Measurements from ENCODE around the gene MYH7B. TPM values are rescaled to one million over a fixed set of nuclear protein-coding genes. Genes with fewer than 3 reads are reported as not detected.

The MYH7B gene
- total RNA-seq, 4 donors from 2014 or later = 0.07 to 0.78 (median 0.16) TPM

DNA sequence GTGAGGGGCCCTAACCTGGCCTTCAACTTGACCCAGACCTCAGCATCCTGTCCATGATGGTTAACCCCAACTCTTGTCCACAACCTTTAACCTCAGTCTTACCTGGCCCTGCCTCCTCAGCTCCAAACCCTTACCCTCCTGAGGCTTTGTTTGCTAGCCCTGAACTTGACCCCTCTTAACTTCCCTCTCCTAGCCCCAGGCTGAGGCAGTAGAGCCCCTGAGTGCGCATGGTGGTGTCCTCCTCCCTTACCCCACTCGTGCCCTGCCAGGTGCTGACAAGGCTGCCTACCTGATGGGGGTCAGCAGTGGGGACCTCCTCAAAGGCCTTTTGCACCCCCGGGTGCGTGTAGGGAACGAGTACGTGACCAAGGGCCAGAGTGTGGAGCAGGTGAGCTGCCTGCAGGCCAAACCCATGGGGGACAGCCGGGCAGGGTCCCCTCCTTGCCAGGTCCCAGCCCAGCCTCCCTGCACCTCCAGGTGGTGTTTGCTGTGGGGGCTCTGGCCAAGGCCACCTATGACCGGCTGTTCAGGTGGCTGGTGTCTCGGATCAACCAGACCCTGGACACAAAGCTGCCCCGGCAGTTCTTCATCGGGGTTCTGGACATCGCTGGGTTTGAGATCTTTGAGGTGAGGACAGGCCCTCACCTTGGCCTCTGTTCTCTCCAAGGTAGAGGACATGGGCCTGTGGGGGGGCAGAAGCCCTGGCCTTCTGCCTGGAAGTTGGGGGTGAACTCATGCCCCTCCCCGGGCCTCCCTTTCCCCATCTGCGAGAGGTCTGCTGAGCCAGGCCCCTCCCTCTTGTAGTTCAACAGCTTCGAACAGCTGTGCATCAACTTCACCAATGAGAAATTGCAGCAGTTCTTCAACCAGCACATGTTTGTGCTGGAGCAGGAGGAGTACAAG is 31.9 kb downstream of the MYH7B start:
- 55% methylated on average over 2 of the region's 15 CpGs; no CpG with 5 or more reads in 1 of the 2 donors for WGBS, 2 donors (ENCODE audit: low coverage in 1 of 2)
- TF ChIP-seq, protein P1, sequence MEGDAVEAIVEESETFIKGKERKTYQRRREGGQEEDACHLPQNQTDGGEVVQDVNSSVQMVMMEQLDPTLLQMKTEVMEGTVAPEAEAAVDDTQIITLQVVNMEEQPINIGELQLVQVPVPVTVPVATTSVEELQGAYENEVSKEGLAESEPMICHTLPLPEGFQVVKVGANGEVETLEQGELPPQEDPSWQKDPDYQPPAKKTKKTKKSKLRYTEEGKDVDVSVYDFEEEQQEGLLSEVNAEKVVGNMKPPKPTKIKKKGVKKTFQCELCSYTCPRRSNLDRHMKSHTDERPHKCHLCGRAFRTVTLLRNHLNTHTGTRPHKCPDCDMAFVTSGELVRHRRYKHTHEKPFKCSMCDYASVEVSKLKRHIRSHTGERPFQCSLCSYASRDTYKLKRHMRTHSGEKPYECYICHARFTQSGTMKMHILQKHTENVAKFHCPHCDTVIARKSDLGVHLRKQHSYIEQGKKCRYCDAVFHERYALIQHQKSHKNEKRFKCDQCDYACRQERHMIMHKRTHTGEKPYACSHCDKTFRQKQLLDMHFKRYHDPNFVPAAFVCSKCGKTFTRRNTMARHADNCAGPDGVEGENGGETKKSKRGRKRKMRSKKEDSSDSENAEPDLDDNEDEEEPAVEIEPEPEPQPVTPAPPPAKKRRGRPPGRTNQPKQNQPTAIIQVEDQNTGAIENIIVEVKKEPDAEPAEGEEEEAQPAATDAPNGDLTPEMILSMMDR (IDR thresholded peaks at IDR 0.05) = no peak
- TF ChIP-seq EP300 (IDR thresholded peaks at IDR 0.05) = no peak
- no peak for TF ChIP-seq POLR2A (IDR thresholded peaks at IDR 0.05)
- no peak for TF ChIP-seq POLR2AphosphoS5 (IDR thresholded peaks at IDR 0.05)
- no peak overlapping the region for H3K4me3 ChIP-seq
- no peaks in the 10 kb centered on the region for H3K9me3 ChIP-seq
- ATAC-seq = no peak
- peaks cover 0 to 5% of the 10 kb centered on the region in 2 donors for H3K36me3 ChIP-seq
- H3K27ac ChIP-seq = no peak overlapping the region
- H3K27me3 ChIP-seq = peaks cover 39% of the 10 kb centered on the region
- peaks cover 0 to 19% (median 0%) of the 10 kb centered on the region in 3 donors for H3K4me1 ChIP-seq

DNA sequence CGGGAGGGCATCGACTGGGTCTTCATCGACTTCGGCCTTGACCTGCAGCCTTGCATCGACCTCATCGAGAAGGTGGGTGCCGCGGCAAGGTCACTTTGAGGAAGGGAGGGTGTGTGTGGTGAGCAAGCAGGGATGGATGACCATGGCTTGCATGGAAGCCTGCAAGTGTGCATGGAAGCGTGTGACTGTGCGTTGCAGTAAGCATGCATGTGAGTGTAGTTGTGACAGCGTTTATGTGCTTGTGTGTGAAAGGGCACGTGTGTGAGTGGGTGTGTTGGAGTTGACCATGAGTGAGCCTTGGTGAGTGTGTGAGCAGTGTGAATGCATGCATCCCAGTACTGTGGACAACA is 32.5 kb downstream of the MYH7B start:
- peaks cover 0 to 19% (median 0%) of the 10 kb centered on the region in 3 donors for H3K4me1 ChIP-seq
- no peaks in the 10 kb centered on the region for H3K9me3 ChIP-seq
- TF ChIP-seq EP300 (IDR thresholded peaks at IDR 0.05) = no peak
- TF ChIP-seq, protein P1 (IDR thresholded peaks at IDR 0.05) = no peak
- TF ChIP-seq POLR2AphosphoS5 (IDR thresholded peaks at IDR 0.05) = no peak
- no peak for TF ChIP-seq POLR2A (IDR thresholded peaks at IDR 0.05)
- no peak for ATAC-seq
- H3K36me3 ChIP-seq = peaks cover 0 to 11% of the 10 kb centered on the region in 2 donors
- H3K27me3 ChIP-seq = peaks cover 32% of the 10 kb centered on the region
- no peak overlapping the region for H3K27ac ChIP-seq
- WGBS, 2 donors (ENCODE audit: low coverage in 1 of 2) = 78 to 81% methylated on average over 4 to 7 of the region's 12 CpGs
- no peak overlapping the region for H3K4me3 ChIP-seq

DNA sequence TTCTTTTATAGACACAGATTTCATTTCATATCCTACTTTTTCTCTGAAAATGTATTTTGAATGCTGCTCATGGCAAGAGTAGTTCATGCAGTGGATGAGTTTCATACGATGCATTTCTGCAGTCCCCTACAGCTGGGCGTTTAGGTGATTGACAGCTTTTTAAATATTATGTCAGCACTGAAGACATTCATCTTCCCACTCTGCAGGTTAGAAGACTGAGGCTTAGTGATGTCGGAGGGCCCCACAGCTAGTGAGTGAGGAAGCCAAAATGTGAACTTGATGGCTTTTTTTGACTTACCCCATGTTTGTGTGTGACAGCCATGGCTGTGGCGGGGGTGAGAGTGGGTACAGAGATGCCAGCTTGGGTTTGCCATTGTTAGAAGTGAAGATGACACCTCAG is 33.5 kb downstream of the MYH7B start:
- Histone ChIP-seq H3K4me1 (peaks cover 0 to 12% (median 0%) of the 10 kb centered on the region in 3 donors), H3K9me3 (no peaks in the 10 kb centered on the region), H3K27me3 (peaks cover 23% of the 10 kb centered on the region), H3K4me3 (no peak overlapping the region), H3K36me3 (peaks cover 0 to 21% of the 10 kb centered on the region in 2 donors), H3K27ac (no peak overlapping the region)
- ATAC-seq = no peak
- TF ChIP-seq, protein P1 (IDR thresholded peaks at IDR 0.05) = no peak
- no peak for TF ChIP-seq POLR2AphosphoS5 (IDR thresholded peaks at IDR 0.05)
- no peak for TF ChIP-seq POLR2A (IDR thresholded peaks at IDR 0.05)
- no peak for TF ChIP-seq EP300 (IDR thresholded peaks at IDR 0.05)
- WGBS, 2 donors (ENCODE audit: low coverage in 1 of 2) = 77% methylated on average over 4 of the region's 4 CpGs; no CpG with 5 or more reads in 1 of the 2 donors

DNA sequence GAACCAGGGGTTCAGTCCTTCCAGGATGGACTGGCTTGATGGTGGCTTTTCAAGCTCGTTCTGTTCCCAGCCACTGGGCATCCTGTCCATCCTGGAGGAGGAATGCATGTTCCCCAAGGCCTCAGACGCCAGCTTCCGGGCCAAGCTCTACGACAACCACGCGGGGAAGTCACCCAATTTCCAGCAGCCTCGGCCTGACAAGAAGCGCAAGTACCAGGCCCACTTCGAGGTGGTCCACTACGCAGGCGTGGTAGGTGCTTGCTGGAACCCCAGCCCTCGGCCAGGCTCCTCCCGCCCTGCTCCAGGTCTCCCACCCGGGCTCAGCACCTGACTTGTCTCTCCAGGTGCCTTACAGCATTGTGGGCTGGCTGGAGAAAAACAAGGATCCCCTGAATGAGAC is 34.0 kb downstream of the MYH7B start:
- TF ChIP-seq EP300 (IDR thresholded peaks at IDR 0.05) (no peak), POLR2AphosphoS5 (IDR thresholded peaks at IDR 0.05) (no peak), POLR2A (IDR thresholded peaks at IDR 0.05) (no peak)
- TF ChIP-seq, protein P1 (IDR thresholded peaks at IDR 0.05) = no peak
- Histone ChIP-seq H3K9me3 (no peaks in the 10 kb centered on the region), H3K27me3 (peaks cover 17% of the 10 kb centered on the region), H3K4me3 (no peak overlapping the region), H3K27ac (no peak overlapping the region), H3K36me3 (peaks cover 0 to 26% of the 10 kb centered on the region in 2 donors), H3K4me1 (peaks cover 0 to 12% (median 0%) of the 10 kb centered on the region in 3 donors)
- WGBS, 2 donors (ENCODE audit: low coverage in 1 of 2) = no CpG with 5 or more reads among the region's 14 CpGs
- ATAC-seq = no peak

Data from gastroesophageal sphincter (tissue), 4 donors.